PC-3 (cell line): Measurements from ENCODE around the gene SRGAP3.

Source experiments
- CTCF ChIP-seq: fragments of 300-600 bp; sonication (generic); conservative IDR thresholded peaks from 2 replicates; pipeline ENCODE4 v1.5.1; 2017; ENCODE audit warnings: antibody characterized with exemption, low read depth, mild to moderate bottlenecking, low read length
- EZH2 ChIP-seq: fragments of 300-600 bp; sonication (generic); IDR thresholded peaks from one replicate; pipeline ENCODE4 v1.6.1; 2017; ENCODE audit warnings: antibody characterized with exemption, mild to moderate bottlenecking, low read length; ENCODE audit not compliant: unreplicated experiment

DNA sequence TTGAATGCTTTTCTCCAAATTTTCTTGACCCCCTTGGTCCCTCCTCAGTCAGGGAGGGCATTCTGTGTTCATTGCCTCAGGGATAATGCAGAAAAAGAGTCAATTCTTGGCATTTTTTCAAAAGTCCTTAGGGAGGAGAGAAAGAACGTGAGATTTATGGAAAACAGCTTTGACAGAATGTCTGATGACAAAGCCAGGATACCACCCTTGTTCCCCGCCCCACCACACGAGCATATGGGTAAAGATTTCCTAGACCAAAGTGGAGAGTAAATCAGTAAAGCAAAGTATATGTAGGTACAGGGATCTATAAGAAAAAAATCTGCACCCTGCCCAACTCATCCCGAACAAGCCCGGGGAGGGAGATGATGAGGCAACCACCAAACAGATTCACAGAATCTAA lies 11.2 kb downstream of the SRGAP3 start:
- no peak for TF ChIP-seq CTCF
- TF ChIP-seq EZH2 = no peak
